AG04449 (cell line): Measurements from ENCODE around the gene RASAL1.

Experiments
- CTCF ChIA-PET: fragments of 350-600 bp; formaldehyde crosslinking; extraction: SDS; loops from one replicate; lab custom pipeline; 2021; ENCODE audit warnings: antibody characterized with exemption; lab: Yijun Ruan, JAX
- POLR2A ChIA-PET: fragments of 400-600, 350-600 bp; formaldehyde crosslinking; extraction: SDS; loops from one replicate; lab custom pipeline; 2020; ENCODE audit warnings: antibody characterized with exemption, inconsistent platforms; lab: Yijun Ruan, JAX
- DNase-seq: peaks from one replicate; pipeline ENCODE4 v3.0.0-alpha.2; 2010; ENCODE audit warnings: low read depth, low spot score
- H3K4me3 ChIP-seq: 2 replicates; pipeline ENCODE4 v1.5.1; 2011; ENCODE audit warnings: low read depth, mild to moderate bottlenecking, control low read depth, low read length
- TF ChIP-seq, protein P1 (sequence below): IDR thresholded peaks from one replicate; pipeline ENCODE4 v1.5.1; 2011; ENCODE audit warnings: mild to moderate bottlenecking, moderate library complexity, low read length, control low read depth, inconsistent platforms; ENCODE audit not compliant: insufficient read depth; ENCODE audit errors: missing control alignments

RASAL1 gene

DNA sequence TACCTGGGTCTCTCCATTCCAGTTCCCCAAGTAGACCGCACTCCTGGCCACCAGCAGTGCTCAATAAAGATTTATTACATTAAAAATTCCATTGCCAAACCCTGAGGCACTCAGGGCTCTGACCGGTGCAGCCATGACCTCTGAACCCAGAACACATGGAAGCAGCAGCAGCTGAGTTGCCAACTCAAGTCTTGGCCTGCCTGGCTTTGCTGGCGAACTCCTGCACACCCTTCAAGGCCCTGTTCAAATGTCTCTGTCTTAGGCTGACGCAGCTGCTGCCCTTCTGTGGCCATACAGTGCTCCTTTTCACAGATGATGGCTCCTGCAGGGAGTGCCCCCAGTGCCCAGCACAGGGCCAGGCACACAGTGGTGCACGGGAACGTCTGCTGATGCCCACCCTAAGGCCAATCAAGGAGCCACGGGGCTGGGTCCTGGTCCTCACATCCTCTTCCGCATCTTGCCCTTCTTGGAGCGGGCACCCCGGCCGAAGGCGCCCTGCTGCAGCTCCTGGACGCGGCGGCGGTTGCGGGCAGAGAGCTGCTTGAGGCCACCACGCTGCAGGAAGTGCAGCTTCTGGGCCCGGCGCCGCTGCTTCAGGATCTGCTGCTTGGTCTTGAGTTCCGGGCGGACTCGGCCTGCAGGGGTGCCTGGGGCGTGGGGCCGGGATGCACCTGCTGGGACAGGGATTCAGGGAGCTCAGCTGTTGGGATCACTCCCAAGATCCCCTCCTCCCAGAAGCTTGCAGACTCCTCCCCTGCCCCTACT lies 23.1 kb upstream of the RASAL1 start:
- CTCF ChIA-PET, result interaction anchor here (1.2 to 1.3 kb wide), 2 partner anchors 12 to 16 kb away, joined by 3 to 4 read pairs; no protein-coding TSS in a partner anchor
- TF ChIP-seq, protein P1, sequence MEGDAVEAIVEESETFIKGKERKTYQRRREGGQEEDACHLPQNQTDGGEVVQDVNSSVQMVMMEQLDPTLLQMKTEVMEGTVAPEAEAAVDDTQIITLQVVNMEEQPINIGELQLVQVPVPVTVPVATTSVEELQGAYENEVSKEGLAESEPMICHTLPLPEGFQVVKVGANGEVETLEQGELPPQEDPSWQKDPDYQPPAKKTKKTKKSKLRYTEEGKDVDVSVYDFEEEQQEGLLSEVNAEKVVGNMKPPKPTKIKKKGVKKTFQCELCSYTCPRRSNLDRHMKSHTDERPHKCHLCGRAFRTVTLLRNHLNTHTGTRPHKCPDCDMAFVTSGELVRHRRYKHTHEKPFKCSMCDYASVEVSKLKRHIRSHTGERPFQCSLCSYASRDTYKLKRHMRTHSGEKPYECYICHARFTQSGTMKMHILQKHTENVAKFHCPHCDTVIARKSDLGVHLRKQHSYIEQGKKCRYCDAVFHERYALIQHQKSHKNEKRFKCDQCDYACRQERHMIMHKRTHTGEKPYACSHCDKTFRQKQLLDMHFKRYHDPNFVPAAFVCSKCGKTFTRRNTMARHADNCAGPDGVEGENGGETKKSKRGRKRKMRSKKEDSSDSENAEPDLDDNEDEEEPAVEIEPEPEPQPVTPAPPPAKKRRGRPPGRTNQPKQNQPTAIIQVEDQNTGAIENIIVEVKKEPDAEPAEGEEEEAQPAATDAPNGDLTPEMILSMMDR, result no peak
- no peak overlapping the region for H3K4me3 ChIP-seq
- no peak for DNase-seq
- POLR2A ChIA-PET, result no interaction called here

DNA sequence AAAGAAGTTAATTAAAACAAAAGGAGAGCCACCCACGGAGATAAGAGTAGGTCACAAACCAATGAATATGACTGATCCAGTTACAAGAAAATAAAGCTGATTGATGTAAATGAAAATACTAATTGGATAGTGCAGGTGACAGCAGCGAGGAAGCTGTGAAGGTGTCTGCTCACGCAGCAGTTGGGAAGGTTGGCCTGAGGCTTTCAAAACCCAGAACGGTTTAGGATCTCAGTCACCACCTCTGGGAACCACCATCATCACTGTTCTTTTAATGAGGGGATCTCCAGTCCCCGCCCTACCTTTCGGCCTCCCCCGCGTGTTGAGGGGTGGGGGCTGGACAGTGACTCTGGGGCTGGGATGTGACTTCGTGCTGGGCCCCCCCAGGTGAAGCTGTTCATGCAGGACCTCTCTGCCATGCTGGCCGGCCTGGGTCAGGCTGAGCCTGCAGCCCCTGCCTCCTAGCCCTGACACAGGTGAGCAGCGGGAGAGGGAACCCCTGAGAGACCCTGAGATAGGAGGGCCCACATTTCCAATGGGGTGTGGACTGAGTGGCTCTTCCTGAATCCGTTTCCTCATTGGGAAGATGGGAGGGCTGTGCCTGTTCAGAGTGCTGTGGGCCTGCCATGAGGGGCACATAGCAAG lies 21.8 kb upstream of the RASAL1 start:
- TF ChIP-seq, protein P1, result no peak
- no peak overlapping the region for H3K4me3 ChIP-seq
- DNase-seq, result no peak
- POLR2A ChIA-PET, result no interaction called here
- CTCF ChIA-PET, result no interaction called here

DNA sequence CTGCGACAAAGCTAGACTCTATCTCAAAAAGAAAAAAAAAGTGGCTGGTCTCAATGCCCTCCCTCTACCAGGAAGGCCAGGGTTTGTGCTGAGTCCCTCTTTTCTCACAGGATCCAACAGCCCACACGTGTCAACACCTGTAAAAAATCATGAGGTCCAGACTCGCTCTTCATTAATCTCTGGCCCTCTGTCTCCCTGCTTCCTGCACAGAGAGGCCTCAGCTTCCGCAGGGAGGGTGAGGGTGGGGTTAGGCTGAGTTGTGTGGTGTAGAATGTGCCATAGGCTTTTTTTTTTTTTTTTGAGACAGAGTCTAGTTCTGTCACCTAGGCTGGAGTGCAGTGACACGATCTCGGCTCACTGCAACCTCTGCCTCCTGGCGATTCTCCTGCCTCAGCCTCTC lies 20.1 kb upstream of the RASAL1 start:
- ChIA-PET CTCF (interaction anchor here (1.0 to 7.8 kb wide), 2 partner anchors 19 to 107 kb away, joined by 3 to 86 read pairs; no protein-coding TSS in a partner anchor), POLR2A (no interaction called here)
- no peak overlapping the region for H3K4me3 ChIP-seq
- TF ChIP-seq, protein P1, result no peak
- no peak for DNase-seq

DNA sequence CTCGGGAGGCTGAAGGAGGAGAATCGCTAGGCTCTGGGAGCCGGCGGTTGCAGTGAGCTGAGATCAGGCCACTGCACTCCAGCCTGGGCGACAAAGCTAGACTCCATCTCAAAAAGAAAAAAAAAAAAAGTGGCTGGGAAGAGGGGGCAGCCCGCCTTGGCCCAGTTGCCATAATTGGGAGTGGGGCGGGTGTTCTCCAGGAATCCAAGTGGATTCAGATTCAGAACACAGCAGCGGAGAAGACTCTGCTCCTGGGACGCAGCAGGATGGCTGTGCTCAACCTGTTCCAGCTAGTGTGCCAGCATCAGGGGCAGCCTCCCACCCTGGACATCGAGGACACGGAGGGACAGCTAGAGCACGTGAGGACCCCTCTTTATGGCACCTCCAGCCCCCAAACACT lies 19.5 kb upstream of the RASAL1 start:
- ChIA-PET CTCF (interaction anchor here (1.0 to 7.8 kb wide), 2 partner anchors 20 to 107 kb away, joined by 3 to 86 read pairs; no protein-coding TSS in a partner anchor), POLR2A (interaction anchor here (0.6 kb wide), 1 partner anchor 33 kb away, joined by 3 read pairs; no protein-coding TSS in a partner anchor)
- H3K4me3 ChIP-seq, result no peak overlapping the region
- TF ChIP-seq, protein P1, result no peak
- DNase-seq, result no peak

DNA sequence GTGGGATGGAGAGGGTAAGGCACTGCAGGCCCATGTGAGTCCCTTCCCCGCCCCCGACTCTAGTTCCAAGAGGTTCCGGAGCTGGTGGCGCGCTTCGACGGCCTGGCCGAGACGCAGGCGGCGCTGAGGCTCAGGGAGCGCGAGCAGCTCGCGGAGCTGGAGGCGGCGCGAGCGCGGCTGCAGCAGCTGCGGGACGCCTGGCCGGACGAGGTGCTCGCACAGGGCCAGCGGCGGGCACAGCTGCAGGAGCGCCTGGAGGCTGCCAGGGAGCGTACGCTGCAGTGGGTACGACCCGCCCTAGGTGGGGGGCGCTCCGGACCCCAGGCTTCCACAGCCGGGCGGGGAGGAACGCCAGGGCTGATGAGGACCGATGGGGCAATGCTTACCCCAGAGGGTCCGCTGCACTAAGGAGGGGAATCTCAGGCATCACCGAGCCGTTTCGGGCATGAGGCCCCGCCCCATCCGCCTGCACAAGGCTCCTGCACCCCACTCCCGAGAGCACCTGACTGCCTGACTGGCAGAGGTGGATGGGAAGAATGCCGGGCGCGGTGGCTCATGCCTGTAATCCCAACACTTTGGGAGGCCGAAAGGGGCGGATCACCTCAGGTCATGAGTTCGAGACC lies 18.9 kb upstream of the RASAL1 start:
- ChIA-PET CTCF (interaction anchor here (1.3 to 7.8 kb wide), 5 partner anchors 9 to 161 kb away, joined by 4 to 86 read pairs (median 17); no protein-coding TSS in a partner anchor), POLR2A (interaction anchor here (0.6 kb wide), 1 partner anchor 34 kb away, joined by 3 read pairs; no protein-coding TSS in a partner anchor)
- TF ChIP-seq, protein P1, result no peak
- H3K4me3 ChIP-seq, result peak overlapping the region; percentile 8; the same call in 1 of the 2 replicates
- no peak for DNase-seq
